Muscle layer of duodenum (tissue), 2 donors: Measurements from ENCODE around the gene CACHD1.
A peak's percentile ranks its signal among the peaks of the same experiment; 100 is the strongest.
"Not testable (repeated sequence)": the region's sequence is repeated elsewhere in the genome, so short reads cannot be mapped to it uniquely, and the experiment has no call there.

Experiments
- H3K27ac ChIP-seq: one replicate; pipeline ENCODE4 v1.7.0; 2013; ENCODE audit warnings: mild to moderate bottlenecking, low read length
- H3K27me3 ChIP-seq: one replicate; pipeline ENCODE4 v1.7.0; 2013; ENCODE audit warnings: low read depth, mild to moderate bottlenecking, control low read depth, low read length
- H3K36me3 ChIP-seq, 2 donors: one replicate each; pipeline ENCODE4 v1.7.0; 2013; ENCODE audit warnings: low read length in 2 of 2, control low read depth in 1 of 2, mild to moderate bottlenecking in 1 of 2; ENCODE audit not compliant: insufficient read depth in 2 of 2, control insufficient read depth in 1 of 2
- H3K4me1 ChIP-seq, 2 donors: one replicate each; pipeline ENCODE4 v1.7.0; 2013; ENCODE audit warnings: low read length in 2 of 2, mild to moderate bottlenecking in 2 of 2, control low read depth in 1 of 2, moderate library complexity in 1 of 2; ENCODE audit not compliant: insufficient read depth in 2 of 2, control insufficient read depth in 1 of 2
- H3K4me3 ChIP-seq, 2 donors: one replicate each; pipeline ENCODE4 v1.7.0; 2013; ENCODE audit warnings: low read length in 2 of 2, low read depth in 1 of 2, mild to moderate bottlenecking in 1 of 2
- H3K9me3 ChIP-seq, 2 donors: one replicate each; pipeline ENCODE4 v1.7.0; 2013; ENCODE audit warnings: low read length in 2 of 2, control low read depth in 1 of 2, mild to moderate bottlenecking in 1 of 2; ENCODE audit not compliant: control insufficient read depth in 1 of 2
- donor health status: healthy.

Gene CACHD1

GRCh38 chr1:64687725-64688327 is 217.9 kb downstream of the CACHD1 start:
- no peaks in the 10 kb centered on the region for H3K36me3 ChIP-seq
- no peak overlapping the region for H3K27ac ChIP-seq
- peaks cover 7 to 9% of the 10 kb centered on the region in 2 donors for H3K4me1 ChIP-seq
- no peak overlapping the region for H3K4me3 ChIP-seq
- H3K27me3 ChIP-seq, result no peaks in the 10 kb centered on the region
- no peaks in the 10 kb centered on the region for H3K9me3 ChIP-seq

GRCh38 chr1:64691626-64692025 is 221.7 kb downstream of the CACHD1 start:
- Histone ChIP-seq H3K27ac (no peak overlapping the region), H3K9me3 (no peaks in the 10 kb centered on the region), H3K27me3 (no peaks in the 10 kb centered on the region), H3K4me1 (peaks cover 7 to 9% of the 10 kb centered on the region in 2 donors), H3K36me3 (no peaks in the 10 kb centered on the region), H3K4me3 (peak overlapping the region in 1 of 2 donors; percentile 44)

- no peak overlapping the region for H3K4me3 ChIP-seq
- H3K36me3 ChIP-seq, result no peaks in the 10 kb centered on the region
- no peaks in the 10 kb centered on the region for H3K9me3 ChIP-seq
- H3K27ac ChIP-seq, result no peak overlapping the region
- H3K27me3 ChIP-seq, result no peaks in the 10 kb centered on the region
- peaks cover 0 to 9% of the 10 kb centered on the region in 2 donors for H3K4me1 ChIP-seq
Measured at GRCh38 chr1:64692911-64693310, 223.0 kb downstream of the CACHD1 start.

GRCh38 chr1:64693406-64693805 is 223.5 kb downstream of the CACHD1 start:
- Histone ChIP-seq H3K36me3 (no peaks in the 10 kb centered on the region), H3K4me3 (no peak overlapping the region), H3K27me3 (no peaks in the 10 kb centered on the region), H3K4me1 (peaks cover 0 to 9% of the 10 kb centered on the region in 2 donors), H3K9me3 (no peaks in the 10 kb centered on the region), H3K27ac (no peak overlapping the region)

GRCh38 chr1:64696879-64697278 is 226.9 kb downstream of the CACHD1 start:
- no peaks in the 10 kb centered on the region for H3K9me3 ChIP-seq
- no peak overlapping the region for H3K4me3 ChIP-seq
- no peak overlapping the region for H3K27ac ChIP-seq
- peaks cover 0 to under 1% of the 10 kb centered on the region in 2 donors for H3K4me1 ChIP-seq
- no peaks in the 10 kb centered on the region for H3K27me3 ChIP-seq
- no peaks in the 10 kb centered on the region for H3K36me3 ChIP-seq

GRCh38 chr1:64699327-64699726 is 229.4 kb downstream of the CACHD1 start:
- no peaks in the 10 kb centered on the region for H3K4me1 ChIP-seq
- H3K4me3 ChIP-seq, result no peak overlapping the region
- H3K9me3 ChIP-seq, result no peaks in the 10 kb centered on the region
- no peak overlapping the region for H3K27ac ChIP-seq
- no peaks in the 10 kb centered on the region for H3K27me3 ChIP-seq
- no peaks in the 10 kb centered on the region for H3K36me3 ChIP-seq

GRCh38 chr1:64701071-64701470 is 231.1 kb downstream of the CACHD1 start:
- H3K9me3 ChIP-seq, result no peaks in the 10 kb centered on the region
- H3K36me3 ChIP-seq, result no peaks in the 10 kb centered on the region
- H3K27me3 ChIP-seq, result no peaks in the 10 kb centered on the region
- H3K27ac ChIP-seq, result no peak overlapping the region
- no peaks in the 10 kb centered on the region for H3K4me1 ChIP-seq
- H3K4me3 ChIP-seq, result no peak overlapping the region

- no peak overlapping the region for H3K4me3 ChIP-seq
- no peaks in the 10 kb centered on the region for H3K4me1 ChIP-seq
- no peaks in the 10 kb centered on the region for H3K9me3 ChIP-seq
- no peaks in the 10 kb centered on the region for H3K36me3 ChIP-seq
- H3K27me3 ChIP-seq, result no peaks in the 10 kb centered on the region
- H3K27ac ChIP-seq, result no peak overlapping the region
Measured at GRCh38 chr1:64701886-64702285, 232.0 kb downstream of the CACHD1 start.

- H3K27ac ChIP-seq, H3K4me1 ChIP-seq, H3K9me3 ChIP-seq, H3K36me3 ChIP-seq, H3K4me3 ChIP-seq, H3K27me3 ChIP-seq: not testable (repeated sequence)
Measured at GRCh38 chr1:64702670-64703069, 232.7 kb downstream of the CACHD1 start.

GRCh38 chr1:64703600-64703999 is 233.7 kb downstream of the CACHD1 start:
- Histone ChIP-seq H3K36me3 (no peaks in the 10 kb centered on the region), H3K27ac (no peak overlapping the region), H3K4me3 (no peak overlapping the region), H3K4me1 (no peaks in the 10 kb centered on the region), H3K9me3 (no peaks in the 10 kb centered on the region), H3K27me3 (no peaks in the 10 kb centered on the region)

- Histone ChIP-seq H3K27me3 (no peaks in the 10 kb centered on the region), H3K4me3 (no peak overlapping the region), H3K36me3 (no peaks in the 10 kb centered on the region), H3K4me1 (no peaks in the 10 kb centered on the region), H3K27ac (no peak overlapping the region), H3K9me3 (no peaks in the 10 kb centered on the region)
Measured at GRCh38 chr1:64705591-64705990, 235.7 kb downstream of the CACHD1 start.

GRCh38 chr1:64711266-64711665 is 241.3 kb downstream of the CACHD1 start:
- Histone ChIP-seq H3K9me3 (no peaks in the 10 kb centered on the region), H3K4me1 (no peaks in the 10 kb centered on the region), H3K27me3 (no peaks in the 10 kb centered on the region), H3K27ac (no peak overlapping the region), H3K36me3 (no peaks in the 10 kb centered on the region), H3K4me3 (no peak overlapping the region)
